Neuronal stem cell (in vitro differentiated cells): ENCODE measurements around the gene PRUNE2.

Experiments used
- DNase-seq: peaks from one replicate; pipeline ENCODE4 v3.0.0-alpha.2; 2013; ENCODE audit warnings: low spot score
- H2AFZ ChIP-seq: one replicate; pipeline ENCODE4 v1.6.1; 2013; ENCODE audit warnings: mild to moderate bottlenecking, low read length, inconsistent platforms
- H2AK5ac ChIP-seq: 2 replicates; pipeline ENCODE4 v1.6.1; 2013; ENCODE audit warnings: low read depth, mild to moderate bottlenecking, inconsistent platforms, low read length, moderate library complexity, mixed read lengths
- H2BK120ac ChIP-seq: 2 replicates; pipeline ENCODE4 v1.6.1; 2013; ENCODE audit warnings: low read depth, mild to moderate bottlenecking, inconsistent platforms, low read length, moderate library complexity, mixed read lengths
- H2BK12ac ChIP-seq: one replicate; pipeline ENCODE4 v1.6.1; 2013; ENCODE audit warnings: low read length, inconsistent platforms
- H2BK15ac ChIP-seq: 2 replicates; pipeline ENCODE4 v1.6.1; 2013; ENCODE audit warnings: mild to moderate bottlenecking, low read length, inconsistent platforms, mixed read lengths
- H2BK5ac ChIP-seq: one replicate; pipeline ENCODE4 v1.6.1; 2013; ENCODE audit warnings: inconsistent platforms, mild to moderate bottlenecking, low read length, moderate library complexity
- H3K14ac ChIP-seq: one replicate; pipeline ENCODE4 v1.6.1; 2013; ENCODE audit warnings: low read length, inconsistent platforms
- H3K18ac ChIP-seq: 2 replicates; pipeline ENCODE4 v1.6.1; 2013; ENCODE audit warnings: low read length, inconsistent platforms
- H3K23ac ChIP-seq: 2 replicates; pipeline ENCODE4 v1.6.1; 2013; ENCODE audit warnings: low read depth, mild to moderate bottlenecking, mixed read lengths, low read length, inconsistent platforms; ENCODE audit not compliant: poor library complexity
- H3K27ac ChIP-seq: replicated peaks from 3 replicates; pipeline ENCODE4 v1.5.1; 2013; ENCODE audit warnings: low read length, inconsistent platforms
- H3K27me3 ChIP-seq, 3 experiments: 2 replicates each; pipeline ENCODE4 v1.6.1; 2013; ENCODE audit warnings: low read length in 3 of 3, mild to moderate bottlenecking in 2 of 3, inconsistent platforms in 1 of 3, low read depth in 1 of 3, mixed read lengths in 1 of 3, moderate library complexity in 1 of 3; ENCODE audit not compliant: control insufficient read depth in 3 of 3, insufficient read depth in 3 of 3
- H3K36me3 ChIP-seq, 2 donors: replicated peaks in 1 of 2; 2 replicates each; pipeline ENCODE4 v1.6.1; 2013; ENCODE audit warnings: low read length in 2 of 2; ENCODE audit not compliant: control insufficient read depth in 2 of 2, insufficient read depth in 2 of 2
- H3K4ac ChIP-seq: 2 replicates; pipeline ENCODE4 v1.6.1; 2013; ENCODE audit warnings: inconsistent platforms, mild to moderate bottlenecking, low read length, moderate library complexity
- H3K4me1 ChIP-seq, 2 donors: 1 replicate in 1 of 2; 2 replicates in 1 of 2; pipeline ENCODE4 v1.6.1; 2013; ENCODE audit warnings: low read length in 2 of 2, low read depth in 1 of 2; ENCODE audit not compliant: control insufficient read depth in 2 of 2, insufficient read depth in 1 of 2
- H3K4me2 ChIP-seq: one replicate; pipeline ENCODE4 v1.6.1; 2013; ENCODE audit warnings: mild to moderate bottlenecking, low read length, inconsistent platforms; ENCODE audit not compliant: insufficient read depth, poor library complexity, severe bottlenecking
- H3K4me3 ChIP-seq, 2 donors: 2 replicates each; pipeline ENCODE4 v1.5.1; 2013; ENCODE audit warnings: low read length in 2 of 2, mild to moderate bottlenecking in 2 of 2, inconsistent platforms in 1 of 2, moderate library complexity in 1 of 2
- H3K79me1 ChIP-seq: one replicate; pipeline ENCODE4 v1.6.1; 2013; ENCODE audit warnings: low read depth, mild to moderate bottlenecking, inconsistent platforms, low read length, moderate library complexity
- H3K9ac ChIP-seq: one replicate; pipeline ENCODE4 v1.6.1; 2013; ENCODE audit warnings: mild to moderate bottlenecking, low read depth, low read length, inconsistent platforms; ENCODE audit not compliant: poor library complexity
- H3K9me3 ChIP-seq, 2 donors: replicated peaks in 1 of 2; 2 replicates each; pipeline versions ENCODE3 to v1.6.1; 2013; ENCODE audit warnings: low read length in 2 of 2, mild to moderate bottlenecking in 2 of 2, inconsistent platforms in 1 of 2, low read depth in 1 of 2, mixed read lengths in 1 of 2, moderate library complexity in 1 of 2; ENCODE audit not compliant: control insufficient read depth in 2 of 2, insufficient read depth in 1 of 2
- H4K8ac ChIP-seq: one replicate; pipeline ENCODE4 v1.6.1; 2013; ENCODE audit warnings: low read depth, mild to moderate bottlenecking, inconsistent platforms, low read length, moderate library complexity
- H4K91ac ChIP-seq: one replicate; pipeline ENCODE4 v1.6.1; 2013; ENCODE audit warnings: low read length, low read depth, mild to moderate bottlenecking, inconsistent platforms; ENCODE audit not compliant: poor library complexity
- WGBS, 2 donors: extraction: QIAGEN DNeasy Blood & Tissue Kit; methylation state at CpG; one replicate each; pipeline ENCODE4 v1.1.7; 2013; ENCODE audit warnings: missing lambda C conversion rate in 2 of 2, mixed read lengths in 1 of 2; ENCODE audit not compliant: insufficient read length in 2 of 2, insufficient replicate concordance in 1 of 2; ENCODE audit errors: extremely low coverage in 2 of 2; 5-methylcytosine and 5-hydroxymethylcytosine counted together

PRUNE2 gene

DNA sequence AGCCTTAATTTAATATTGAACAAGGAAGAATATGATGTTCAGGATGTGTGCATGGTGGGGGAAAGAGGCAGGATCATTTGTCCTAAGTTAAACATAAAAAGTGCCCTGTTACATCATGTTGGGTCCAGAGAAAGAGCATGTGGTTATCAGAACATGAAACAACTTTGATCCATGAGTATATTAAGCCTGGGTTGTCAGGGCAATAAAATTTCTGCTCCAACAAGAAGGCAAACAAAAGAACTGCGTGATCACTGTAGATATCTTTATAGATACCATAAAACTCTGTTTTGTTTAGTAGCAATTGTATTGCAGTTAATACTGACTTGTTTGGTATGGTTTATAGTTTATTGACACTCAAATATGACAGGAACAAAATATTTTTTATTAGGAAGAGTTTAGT is 106.4 kb downstream of the PRUNE2 start:
- Histone ChIP-seq H2BK120ac (no peak overlapping the region), H3K14ac (no peak overlapping the region), H2AK5ac (no peak overlapping the region), H3K4me3 (no peak overlapping the region), H2BK5ac (no peak overlapping the region), H3K4me1 (peaks cover 0 to 2% of the 10 kb centered on the region in 2 donors), H3K79me1 (no peaks in the 10 kb centered on the region), H2BK12ac (no peak overlapping the region), H3K23ac (no peak overlapping the region), H3K27me3 (no peaks in the 10 kb centered on the region), H3K4me2 (no peak overlapping the region), H3K18ac (no peak overlapping the region), H3K9me3 (no peaks in the 10 kb centered on the region), H3K9ac (no peak overlapping the region), H3K27ac (no peak overlapping the region), H3K36me3 (no peaks in the 10 kb centered on the region), H2BK15ac (no peak overlapping the region), H4K91ac (no peak overlapping the region), H2AFZ (no peak overlapping the region), H3K4ac (no peak overlapping the region), H4K8ac (no peak overlapping the region)
- no CpG with 5 or more reads among the region's 1 CpG for WGBS, 2 donors
- DNase-seq, result no peak

DNA sequence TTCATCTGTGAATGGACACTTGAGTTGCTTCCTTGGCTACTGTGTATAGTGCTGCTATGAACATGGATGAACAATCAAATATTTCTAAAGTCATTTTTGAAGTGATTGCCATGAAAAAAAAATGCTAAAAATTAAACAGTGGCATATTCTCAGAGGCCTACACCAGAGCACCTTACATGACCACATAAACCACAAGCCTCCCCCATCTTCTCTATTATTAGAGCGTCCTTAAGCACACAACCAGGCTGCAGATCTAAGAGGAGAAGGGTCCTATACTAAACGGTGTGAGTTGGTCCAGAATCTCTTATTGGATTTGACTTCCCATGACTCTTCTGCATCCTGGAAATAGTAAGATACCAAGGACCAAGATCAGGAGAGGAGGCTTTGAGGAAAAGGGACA is 107.4 kb downstream of the PRUNE2 start:
- no CpG with 5 or more reads among the region's 2 CpGs for WGBS, 2 donors
- Histone ChIP-seq H3K14ac (no peak overlapping the region), H4K91ac (no peak overlapping the region), H3K23ac (no peak overlapping the region), H2BK15ac (no peak overlapping the region), H3K4me3 (no peak overlapping the region), H3K79me1 (no peaks in the 10 kb centered on the region), H3K9ac (no peak overlapping the region), H3K4me1 (peaks cover 0 to 2% of the 10 kb centered on the region in 2 donors), H2AFZ (no peak overlapping the region), H3K27me3 (no peaks in the 10 kb centered on the region), H3K4me2 (no peak overlapping the region), H3K36me3 (no peaks in the 10 kb centered on the region), H2BK120ac (no peak overlapping the region), H3K4ac (no peak overlapping the region), H3K18ac (no peak overlapping the region), H3K27ac (no peak overlapping the region), H3K9me3 (no peaks in the 10 kb centered on the region), H2AK5ac (no peak overlapping the region), H2BK12ac (no peak overlapping the region), H2BK5ac (no peak overlapping the region), H4K8ac (no peak overlapping the region)
- no peak for DNase-seq

DNA sequence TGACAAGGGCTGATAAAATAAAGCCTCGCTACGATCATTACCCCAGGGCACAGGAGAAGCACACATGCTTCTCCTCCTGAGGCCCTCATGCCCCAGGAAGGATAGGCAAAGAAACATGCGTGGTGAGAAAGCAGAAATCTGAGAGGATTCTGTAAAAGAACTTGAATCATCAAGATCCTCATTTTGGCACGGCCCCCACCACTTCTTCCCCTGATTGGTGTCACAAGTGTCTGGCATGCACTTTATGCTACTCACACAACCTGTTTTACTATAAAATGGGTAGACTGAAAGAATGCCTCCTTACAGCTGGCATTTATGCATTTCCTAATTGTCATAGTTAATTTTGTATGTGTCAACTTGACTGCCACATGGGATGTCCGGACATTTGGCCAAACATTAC is 109.6 kb downstream of the PRUNE2 start:
- no peak for DNase-seq
- H3K27ac ChIP-seq, result no peak overlapping the region
- no peak overlapping the region for H2BK15ac ChIP-seq
- H3K23ac ChIP-seq, result no peak overlapping the region
- no peaks in the 10 kb centered on the region for H3K9me3 ChIP-seq
- no peaks in the 10 kb centered on the region for H3K27me3 ChIP-seq
- no peaks in the 10 kb centered on the region for H3K79me1 ChIP-seq
- no peak overlapping the region for H3K4me2 ChIP-seq
- H2AK5ac ChIP-seq, result no peak overlapping the region
- H3K36me3 ChIP-seq, result no peaks in the 10 kb centered on the region
- H3K9ac ChIP-seq, result no peak overlapping the region
- H3K4me1 ChIP-seq, result no peaks in the 10 kb centered on the region
- no peak overlapping the region for H2AFZ ChIP-seq
- H3K4me3 ChIP-seq, result no peak overlapping the region
- no peak overlapping the region for H3K14ac ChIP-seq
- no peak overlapping the region for H3K4ac ChIP-seq
- H2BK12ac ChIP-seq, result no peak overlapping the region
- WGBS, 2 donors, result no CpG with 5 or more reads among the region's 5 CpGs
- no peak overlapping the region for H4K91ac ChIP-seq
- H2BK5ac ChIP-seq, result no peak overlapping the region
- no peak overlapping the region for H2BK120ac ChIP-seq
- no peak overlapping the region for H4K8ac ChIP-seq
- no peak overlapping the region for H3K18ac ChIP-seq

DNA sequence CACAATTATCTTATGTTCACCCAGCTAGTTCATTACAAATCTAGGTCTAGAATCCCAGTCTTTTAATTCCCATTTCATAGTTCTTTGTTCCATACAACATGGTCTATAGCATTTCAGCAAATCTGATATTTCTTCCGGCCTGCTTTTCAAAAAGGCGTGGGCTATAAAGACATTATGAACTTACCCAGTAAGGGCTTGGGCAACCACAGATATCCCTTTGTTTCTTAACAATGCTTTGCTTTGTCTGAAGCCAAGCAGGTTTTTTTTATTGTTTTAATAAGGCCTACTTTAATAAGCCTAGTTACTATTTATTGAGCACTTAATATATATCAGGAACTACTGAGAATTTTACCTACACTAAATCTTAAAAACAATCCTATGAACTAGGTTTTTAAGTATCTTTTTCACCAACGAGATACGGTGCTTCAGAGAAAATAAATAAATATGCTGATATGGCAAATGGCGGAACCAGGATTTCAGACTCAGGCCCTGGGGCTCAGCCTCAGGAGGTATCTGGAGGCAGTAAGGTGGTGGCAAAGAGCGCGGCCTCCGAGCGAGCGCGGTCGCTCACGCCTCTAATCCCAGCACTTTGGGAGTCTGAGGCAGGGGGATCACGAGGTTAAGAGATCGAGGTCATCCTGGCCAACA is 112.0 kb downstream of the PRUNE2 start:
- DNase-seq, result no peak
- H3K4me3 ChIP-seq, result no peak overlapping the region
- no peak overlapping the region for H2BK12ac ChIP-seq
- H2BK5ac ChIP-seq, result no peak overlapping the region
- H4K8ac ChIP-seq, result no peak overlapping the region
- H2AK5ac ChIP-seq, result no peak overlapping the region
- H2BK120ac ChIP-seq, result no peak overlapping the region
- WGBS, 2 donors, result no CpG with 5 or more reads among the region's 15 CpGs
- H3K27me3 ChIP-seq, result no peaks in the 10 kb centered on the region
- H2AFZ ChIP-seq, result no peak overlapping the region
- no peak overlapping the region for H3K14ac ChIP-seq
- H4K91ac ChIP-seq, result no peak overlapping the region
- no peaks in the 10 kb centered on the region for H3K36me3 ChIP-seq
- no peak overlapping the region for H3K4me2 ChIP-seq
- no peak overlapping the region for H3K4ac ChIP-seq
- H3K4me1 ChIP-seq, result no peaks in the 10 kb centered on the region
- no peak overlapping the region for H3K18ac ChIP-seq
- no peak overlapping the region for H3K27ac ChIP-seq
- no peaks in the 10 kb centered on the region for H3K9me3 ChIP-seq
- no peaks in the 10 kb centered on the region for H3K79me1 ChIP-seq
- no peak overlapping the region for H2BK15ac ChIP-seq
- no peak overlapping the region for H3K9ac ChIP-seq
- no peak overlapping the region for H3K23ac ChIP-seq
